Body of pancreas (tissue), 4 donors: ENCODE data around the gene PPDPF. TPM values are rescaled to one million over a fixed set of nuclear protein-coding genes. Genes with fewer than 3 reads are reported as not detected.

Source experiments
- ATAC-seq: fragments of 150-250 bp; one replicate; pipeline ENCODE4 v1.9.1; 2016
- DNase-seq, 4 donors: peaks; one replicate each; pipeline ENCODE4 v3.0.0-alpha.2; 2019
- H3K27ac ChIP-seq, 4 donors: fragments of 200-600 bp; sonication (generic); 1 replicate in 3 of 4; 2 replicates in 1 of 4; pipeline versions ENCODE4 v1.5.1 to v1.6.1; 2016 to 2019; ENCODE audit warnings: mild to moderate bottlenecking in 1 of 4, mixed read lengths in 1 of 4, moderate library complexity in 1 of 4
- H3K27me3 ChIP-seq, 2 donors: fragments of 200-600 bp; sonication (generic); one replicate each; pipeline ENCODE4 v1.6.0; 2016; ENCODE audit warnings: mild to moderate bottlenecking in 1 of 2
- H3K36me3 ChIP-seq, 2 donors: fragments of 200-600 bp; sonication (generic); replicated peaks in 1 of 2; 2 replicates each; pipeline ENCODE4 v1.5.1; 2016; ENCODE audit warnings: low read depth in 2 of 2; ENCODE audit not compliant: insufficient read depth in 1 of 2
- H3K4me1 ChIP-seq: fragments of 200-600 bp; sonication (generic); one replicate; pipeline ENCODE4 v1.6.0; 2016
- H3K4me3 ChIP-seq, 2 donors: fragments of 200-600 bp; sonication (generic); 1 replicate in 1 of 2; 2 replicates in 1 of 2; pipeline ENCODE4 v1.5.1; 2016 to 2019
- H3K9me3 ChIP-seq, 3 donors: fragments of 200-600 bp; sonication (generic); 1 replicate in 2 of 3; 2 replicates in 1 of 3; pipeline ENCODE4 v1.5.1; 2016
- CTCF ChIP-seq, 7 experiments: fragments of 450-650 bp in 4 of 7; fragments of 200-600 bp in 3 of 7; sonication (generic) in 3 of 7; IDR thresholded peaks; one replicate each; pipeline ENCODE4 v1.5.1; 2016 to 2019; ENCODE audit warnings: antibody characterized with exemption in 7 of 7
- POLR2A ChIP-seq, 3 donors: fragments of 450-650 bp; IDR thresholded peaks; one replicate each; pipeline ENCODE4 v1.6.1; 2016; ENCODE audit warnings: antibody characterized with exemption in 3 of 3, mild to moderate bottlenecking in 2 of 3
- WGBS, 2 donors: methylation state at CpG; one replicate each; pipeline ENCODE4 v1.1.5; 2017; 5-methylcytosine and 5-hydroxymethylcytosine counted together
- intact Hi-C: fragments of 100-400 bp; cut with DNase I; formaldehyde crosslinking; loops from one replicate; pipeline ENCODE4 v1.15.1; 2023
- total RNA-seq, 2 donors: library from RNA; depleted of rRNA; stranded (reverse); fragments of >200 nt; gene quantifications; one replicate each; pipeline ENCODE4 v1.1.0, GENCODE V29; 2016

Gene PPDPF
- total RNA-seq, 2 donors from 2014 or later, result 69.9 to 106 TPM

GRCh38 chr20:63500151-63500901 lies 20.2 kb upstream of the PPDPF start:
- TF ChIP-seq POLR2A (IDR thresholded peaks at IDR 0.05) (no peak), CTCF (IDR thresholded peaks at IDR 0.05) (no peak)
- DNase-seq (no peak), ATAC-seq (no peak)
- Histone ChIP-seq H3K9me3 (peaks cover 0 to 9% (median 0%) of the 10 kb centered on the region in 3 donors), H3K36me3 (no peaks in the 10 kb centered on the region), H3K27me3 (peaks cover 0 to 6% of the 10 kb centered on the region in 2 donors), H3K4me3 (no peak overlapping the region), H3K27ac (no peak overlapping the region), H3K4me1 (peaks cover 30% of the 10 kb centered on the region)
- intact Hi-C loops, result no loop called here
- WGBS, 2 donors, result 83 to 96% methylated on average over 5 to 23 of the region's 24 CpGs

- intact Hi-C loops, result no loop called here
- TF ChIP-seq CTCF (IDR thresholded peaks at IDR 0.05), result no peak
- no peak for TF ChIP-seq POLR2A (IDR thresholded peaks at IDR 0.05)
- Histone ChIP-seq H3K36me3 (no peaks in the 10 kb centered on the region), H3K27ac (no peak overlapping the region), H3K27me3 (peaks cover 0 to 11% of the 10 kb centered on the region in 2 donors), H3K4me3 (no peak overlapping the region), H3K9me3 (peaks cover 0 to 13% (median 0%) of the 10 kb centered on the region in 3 donors), H3K4me1 (peaks cover 26% of the 10 kb centered on the region)
- ATAC-seq (no peak), DNase-seq (no peak)
- WGBS, 2 donors, result 70 to 73% methylated on average over 22 to 27 of the region's 27 CpGs
Observed at GRCh38 chr20:63500902-63501817, 19.4 kb upstream of the PPDPF start.

GRCh38 chr20:63501818-63502670 lies 18.5 kb upstream of the PPDPF start:
- H3K27me3 ChIP-seq, result peaks cover 0 to 9% of the 10 kb centered on the region in 2 donors
- no peaks in the 10 kb centered on the region for H3K36me3 ChIP-seq
- 16 to 30% methylated on average over 16 to 26 of the region's 26 CpGs for WGBS, 2 donors
- intact Hi-C loops, result no loop called here
- TF ChIP-seq CTCF (IDR thresholded peaks at IDR 0.05) (no peak), POLR2A (IDR thresholded peaks at IDR 0.05) (no peak)
- H3K27ac ChIP-seq, result no peak overlapping the region
- no peak overlapping the region for H3K4me3 ChIP-seq
- peaks cover 0 to 13% (median 0%) of the 10 kb centered on the region in 3 donors for H3K9me3 ChIP-seq
- ATAC-seq (no peak), DNase-seq (peak in 3 of 4 donors; percentile 45 to 62 (median 58))
- peaks cover 17% of the 10 kb centered on the region for H3K4me1 ChIP-seq

- intact Hi-C loops, result no loop called here
- no peak overlapping the region for H3K4me3 ChIP-seq
- peaks cover 16% of the 10 kb centered on the region for H3K4me1 ChIP-seq
- 61% methylated on average over 11 of the region's 15 CpGs; no CpG with 5 or more reads in 1 of the 2 donors for WGBS, 2 donors
- DNase-seq (peak in 1 of 4 donors; percentile 16), ATAC-seq (no peak)
- no peak for TF ChIP-seq CTCF (IDR thresholded peaks at IDR 0.05)
- no peak for TF ChIP-seq POLR2A (IDR thresholded peaks at IDR 0.05)
- peaks cover 0 to 13% (median 0%) of the 10 kb centered on the region in 3 donors for H3K9me3 ChIP-seq
- H3K36me3 ChIP-seq, result no peaks in the 10 kb centered on the region
- peaks cover 0 to 5% of the 10 kb centered on the region in 2 donors for H3K27me3 ChIP-seq
- no peak overlapping the region for H3K27ac ChIP-seq
Observed at GRCh38 chr20:63502671-63503172, 17.8 kb upstream of the PPDPF start.
